KG1 (cell line): Measurements from ENCODE around the gene PRKCE.

ENCODE experiments used
- DNase-seq: peaks from one replicate; lab custom pipeline; 2025; lab: John Stamatoyannopoulos, UW

The PRKCE gene

DNA sequence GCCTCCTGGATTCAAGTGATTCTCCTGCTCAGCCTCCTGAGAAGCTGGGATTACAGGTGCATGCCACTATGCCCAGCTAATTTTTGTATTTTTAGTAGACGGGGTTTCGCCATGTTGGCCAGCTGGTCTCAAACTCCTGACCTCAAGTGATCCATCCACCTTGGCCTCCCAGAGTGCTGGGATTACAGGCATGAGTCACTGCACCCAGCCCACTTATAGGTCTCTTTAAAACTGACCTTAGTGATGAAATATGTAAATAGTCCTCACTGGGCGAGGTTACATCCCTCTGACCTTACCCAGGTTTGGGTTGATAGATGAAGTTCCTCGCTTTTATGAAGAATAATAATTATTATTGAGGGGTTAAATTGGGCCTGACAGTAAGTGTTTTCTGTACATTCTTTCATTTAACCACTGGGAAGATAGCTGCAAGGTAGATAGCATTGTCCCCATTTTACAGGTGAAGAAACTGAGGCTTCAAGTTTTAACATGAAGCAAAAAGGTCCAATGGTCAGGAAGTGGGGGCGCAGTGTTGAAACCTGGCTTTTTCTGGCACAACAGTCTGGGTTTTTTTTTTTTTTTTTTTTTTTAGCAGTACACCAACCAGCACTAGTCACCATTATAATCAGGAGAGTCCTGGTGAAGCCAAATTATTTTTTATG lies 471.0 kb downstream of the PRKCE start:
- DNase-seq: no peak

DNA sequence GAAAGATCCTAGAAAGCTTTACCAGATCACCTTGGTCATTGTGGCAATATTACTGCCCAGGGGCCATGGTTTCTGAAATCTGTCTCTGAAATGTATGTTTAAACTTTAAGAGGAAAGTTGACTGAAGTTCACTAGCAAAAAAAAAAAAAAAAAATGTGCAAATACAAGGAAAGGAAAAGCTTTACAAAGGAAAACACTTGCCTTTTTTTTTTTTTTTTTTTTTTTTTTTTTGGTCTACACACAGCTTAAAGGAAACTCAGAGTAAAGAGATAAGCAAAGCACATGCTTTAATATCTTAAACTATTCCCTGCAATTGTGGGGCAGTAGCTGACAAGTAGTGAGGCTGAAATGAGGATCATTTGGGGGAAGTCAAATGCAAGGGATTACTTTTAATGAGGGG lies 471.5 kb downstream of the PRKCE start:
- no peak for DNase-seq

- no peak for DNase-seq
Measured at GRCh38 chr2:46125798-46126197, 474.3 kb downstream of the PRKCE start.

GRCh38 chr2:46126571-46126970 lies 475.1 kb downstream of the PRKCE start:
- DNase-seq: no peak

- no peak for DNase-seq
Measured at GRCh38 chr2:46127176-46127575, 475.7 kb downstream of the PRKCE start.

DNA sequence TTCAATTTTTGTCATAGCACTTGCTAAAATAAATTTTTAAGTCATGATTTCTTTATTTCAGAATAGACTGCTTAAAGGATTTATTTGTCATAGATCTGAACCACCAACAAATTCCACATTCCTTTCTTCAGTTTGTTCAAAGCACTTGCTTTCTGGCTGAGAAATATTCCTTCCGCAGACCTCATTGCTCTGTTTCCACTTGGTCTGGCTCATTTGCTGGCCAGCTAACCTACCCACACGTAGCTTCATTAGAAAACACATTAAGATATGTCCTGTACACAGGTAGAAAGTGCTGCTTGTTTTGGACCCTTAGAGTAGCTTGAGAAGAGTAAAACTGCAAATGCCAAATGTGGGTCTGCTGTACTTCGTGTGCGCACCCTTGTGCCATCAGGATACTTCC lies 479.0 kb downstream of the PRKCE start:
- no peak for DNase-seq

DNA sequence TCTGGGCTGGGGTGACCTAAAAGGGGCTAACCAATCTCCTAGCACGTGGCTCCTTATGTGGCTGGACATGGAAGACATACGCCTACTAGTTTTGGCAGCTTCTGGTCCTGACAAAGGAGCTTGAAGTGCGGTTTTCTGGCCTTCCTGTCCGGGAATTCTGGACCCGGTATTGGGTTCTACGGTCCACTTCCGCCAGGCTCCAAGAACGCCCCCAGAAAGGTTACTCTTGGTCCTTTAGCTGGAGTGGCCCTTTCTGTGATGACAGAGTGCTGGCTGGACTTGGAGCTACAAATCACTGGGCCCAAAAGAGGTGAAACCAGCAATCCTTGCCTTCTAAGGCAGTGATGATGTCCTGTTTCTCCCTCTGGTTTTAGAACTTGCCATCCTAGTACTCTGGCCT lies 481.5 kb downstream of the PRKCE start:
- no peak for DNase-seq

- no peak for DNase-seq
Measured at GRCh38 chr2:46134531-46135227, 483.2 kb downstream of the PRKCE start.

DNA sequence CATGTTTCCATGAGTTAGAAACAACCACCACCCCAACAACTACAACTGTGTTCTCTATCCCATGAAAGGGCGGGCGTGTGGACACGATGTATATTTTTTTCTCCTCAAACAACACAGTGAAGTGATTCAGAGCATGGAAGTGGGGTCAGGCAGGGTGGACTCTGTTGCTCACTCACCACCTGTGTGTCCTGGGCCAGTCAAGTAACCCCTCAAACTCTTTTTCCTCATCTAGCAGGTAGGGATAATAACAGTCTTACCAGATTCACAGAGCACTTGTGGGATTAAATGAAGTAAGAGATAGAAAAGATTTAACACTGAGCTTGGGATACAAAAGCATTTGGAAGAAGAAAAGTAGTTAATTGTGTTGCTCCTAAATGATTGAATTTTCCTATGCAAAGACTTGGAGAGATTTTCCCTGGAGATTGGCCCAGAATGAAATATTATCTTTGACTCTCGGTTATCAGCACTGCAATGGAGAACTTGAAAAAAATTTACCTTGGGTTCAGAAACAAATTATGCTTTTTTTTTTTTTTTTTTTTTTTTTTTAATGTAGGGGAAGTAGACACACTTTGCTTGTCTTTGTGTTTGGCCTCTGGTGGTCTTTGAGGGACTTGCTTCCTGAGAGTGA lies 483.9 kb downstream of the PRKCE start:
- no peak for DNase-seq

DNA sequence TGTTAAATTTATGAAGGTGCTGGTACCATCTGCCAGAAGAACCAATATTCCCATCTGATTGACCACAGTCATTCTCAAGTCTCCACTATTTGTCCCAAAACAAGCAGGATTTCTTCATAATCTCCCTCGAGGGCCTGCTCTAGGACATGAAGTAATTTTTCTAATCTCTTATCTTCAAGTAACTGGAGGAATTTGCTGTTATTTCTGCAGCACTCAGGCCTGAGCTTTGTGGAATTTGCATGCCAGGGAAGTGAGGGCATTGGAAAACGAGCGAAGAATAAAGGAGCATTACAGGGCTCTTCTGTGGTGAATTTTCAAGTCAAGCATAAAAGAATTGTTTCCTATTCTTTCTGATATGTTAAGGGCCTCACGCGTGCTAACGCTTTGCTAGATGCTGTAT lies 484.5 kb downstream of the PRKCE start:
- DNase-seq: no peak

DNA sequence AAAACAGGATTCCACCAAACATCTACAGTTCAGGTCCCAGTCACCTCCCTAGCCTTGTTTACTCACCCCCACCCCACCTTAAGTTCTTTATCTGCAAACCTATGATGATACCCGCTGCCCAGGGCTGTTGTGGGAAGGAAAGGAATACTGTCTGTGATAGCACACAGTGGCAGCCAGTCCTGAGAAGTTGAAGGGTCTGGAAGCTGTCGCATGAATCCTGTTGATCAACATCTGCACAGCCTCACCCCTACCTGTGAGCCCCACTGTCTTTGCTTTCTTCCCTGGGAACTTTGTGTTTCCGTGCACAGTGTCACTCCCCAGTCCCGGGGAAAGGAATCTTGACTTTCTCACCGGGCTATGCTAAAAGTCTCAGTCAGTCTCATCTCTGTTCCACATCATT lies 485.0 kb downstream of the PRKCE start:
- no peak for DNase-seq

GRCh38 chr2:46136953-46137352 lies 485.5 kb downstream of the PRKCE start:
- DNase-seq: no peak

DNA sequence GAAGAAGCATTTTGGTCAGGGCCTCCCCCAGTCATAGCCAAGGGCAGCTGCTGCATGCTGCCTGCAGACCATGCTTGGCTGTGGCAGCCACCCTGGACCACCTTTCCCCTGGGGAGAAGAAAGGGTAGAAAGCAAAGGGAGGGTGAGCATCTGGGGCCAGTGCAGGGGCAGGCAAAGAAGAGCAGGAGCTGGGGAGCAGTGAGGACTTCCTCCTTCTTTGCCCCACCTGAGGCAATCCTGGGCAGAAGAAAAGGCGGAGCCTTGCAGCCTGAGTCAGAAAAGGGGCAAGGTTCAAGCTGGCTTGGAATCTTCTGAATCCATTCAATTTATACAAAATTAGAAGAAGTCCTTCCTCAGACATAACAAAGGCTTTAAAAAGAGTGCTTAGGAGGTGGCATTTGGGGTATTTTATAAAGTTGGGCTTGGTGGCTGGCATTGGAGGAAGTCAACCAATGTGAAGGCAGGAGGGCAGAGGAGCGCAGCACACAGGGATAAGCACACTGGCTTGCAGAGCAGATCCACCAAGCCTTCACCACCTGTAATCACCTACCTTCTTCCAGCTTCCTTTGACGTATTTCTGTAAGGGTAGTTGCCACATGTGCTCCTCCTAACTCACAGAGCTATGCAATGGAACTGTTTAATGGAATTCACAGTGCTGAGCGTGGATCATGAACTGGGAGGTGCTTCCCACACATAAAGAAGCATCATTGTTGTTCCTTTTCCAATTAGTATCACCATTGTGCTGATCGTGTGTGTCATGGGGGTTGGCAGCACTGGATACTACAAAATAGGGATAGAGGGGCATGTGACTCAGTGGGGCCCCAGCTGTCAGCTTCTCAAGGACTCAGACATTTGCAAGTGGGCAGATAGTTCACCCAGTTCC lies 491.3 kb downstream of the PRKCE start:
- DNase-seq: no peak

GRCh38 chr2:46143429-46144132 lies 492.1 kb downstream of the PRKCE start:
- DNase-seq: no peak

DNA sequence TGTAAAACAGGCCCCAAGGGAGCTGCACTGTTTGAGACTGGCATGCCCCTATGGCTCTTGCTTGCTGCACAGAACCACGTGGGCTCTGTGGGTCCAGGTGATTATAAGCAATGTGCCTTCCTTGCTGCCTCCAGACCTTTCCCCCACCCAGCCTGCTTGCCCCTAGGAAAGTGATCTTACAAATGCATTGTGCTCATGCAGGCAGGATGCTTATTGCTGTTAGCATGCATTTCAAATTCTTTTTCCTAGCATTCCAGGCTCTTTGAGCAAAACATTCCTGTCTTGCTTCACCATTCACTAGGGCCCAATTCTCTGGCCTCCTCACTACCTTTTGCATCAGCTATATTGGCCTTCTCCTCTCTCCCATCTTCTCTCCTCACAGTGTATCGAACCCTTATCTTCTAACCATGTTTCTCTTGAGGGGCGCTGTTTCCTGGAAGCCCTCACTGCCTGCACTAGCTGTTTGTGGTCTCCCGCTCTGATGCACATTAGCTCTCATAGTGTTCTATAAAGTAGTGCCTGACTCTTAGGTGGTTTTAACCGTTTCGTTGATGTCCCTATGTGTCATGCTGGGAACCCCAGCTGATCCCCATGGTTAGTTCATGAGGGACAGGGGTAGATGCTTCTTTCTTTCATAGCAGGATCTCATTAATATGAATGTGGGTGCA lies 492.8 kb downstream of the PRKCE start:
- no peak for DNase-seq

- DNase-seq: no peak
Measured at GRCh38 chr2:46145017-46145416, 493.5 kb downstream of the PRKCE start.

GRCh38 chr2:46145840-46146239 lies 494.4 kb downstream of the PRKCE start:
- DNase-seq: no peak

GRCh38 chr2:46146866-46147502 lies 495.5 kb downstream of the PRKCE start:
- no peak for DNase-seq

- DNase-seq: no peak
Measured at GRCh38 chr2:46147626-46148368, 496.3 kb downstream of the PRKCE start.

GRCh38 chr2:46148369-46148736 lies 496.9 kb downstream of the PRKCE start:
- no peak for DNase-seq
